Endothelial cell of umbilical vein (primary cell): ENCODE measurements around the gene CYP8B1. TPM values are rescaled to one million over a fixed set of nuclear protein-coding genes. Genes with fewer than 3 reads are reported as not detected.

ENCODE experiments used
- BruUV-seq: library from RNA; stranded (reverse); fragments of 400-500 nt; replicated peaks from 2 replicates; lab custom pipeline; 2021; lab: Mats Ljungman, UMichigan
- CTCF ChIA-PET: fragments of 300-600, 350-600 bp; sonication (Branson Sonifier 250); formaldehyde crosslinking; loops from one replicate; lab custom pipeline; 2021; ENCODE audit warnings: antibody characterized with exemption, inconsistent platforms; lab: Charles Lee
- POLR2A ChIA-PET: fragments of 300-600, 350-600 bp; sonication (Branson Sonifier 250); formaldehyde crosslinking; loops from one replicate; lab custom pipeline; 2021; ENCODE audit warnings: antibody characterized with exemption, inconsistent platforms; lab: Charles Lee
- DNase-seq: peaks from one replicate; pipeline ENCODE4 v3.0.0-alpha.2; 2011; ENCODE audit warnings: low read depth, low spot score
- FAIRE-seq: peaks from 2 replicates; lab custom pipeline; 2011; peaks lifted over from hg19 to GRCh38; lab: Jason Lieb, UNC
- H2AFZ ChIP-seq: 2 replicates; pipeline ENCODE4 v1.6.0; 2012; ENCODE audit warnings: low read depth, low read length, control low read depth, inconsistent platforms
- H3K27ac ChIP-seq: 2 replicates; pipeline ENCODE4 v1.5.1; 2011; ENCODE audit warnings: low read depth, mild to moderate bottlenecking, control low read depth, low read length, moderate library complexity; ENCODE audit not compliant: insufficient read depth
- H3K27me3 ChIP-seq, 2 experiments: 2 replicates each; pipeline versions ENCODE4 v1.6.0 to v1.6.1; 2011; ENCODE audit warnings: low read length in 2 of 2, mixed read lengths in 1 of 2; ENCODE audit not compliant: control insufficient read depth in 2 of 2, insufficient read depth in 2 of 2
- H3K36me3 ChIP-seq, 2 experiments: 2 replicates in 1 of 2; 3 replicates in 1 of 2; pipeline ENCODE4 v1.5.1; 2011; ENCODE audit warnings: low read length in 2 of 2, mild to moderate bottlenecking in 1 of 2, moderate library complexity in 1 of 2; ENCODE audit not compliant: control insufficient read depth in 2 of 2, insufficient read depth in 2 of 2; ENCODE audit errors: extremely low read depth in 1 of 2
- H3K4me1 ChIP-seq: 3 replicates; pipeline ENCODE4 v1.5.1; 2011; ENCODE audit warnings: mild to moderate bottlenecking, low read length; ENCODE audit not compliant: control insufficient read depth, insufficient read depth; ENCODE audit errors: extremely low read depth
- H3K4me2 ChIP-seq: 2 replicates; pipeline ENCODE4 v1.6.1; 2011; ENCODE audit warnings: low read length, control low read depth, mixed read lengths; ENCODE audit not compliant: insufficient read depth
- H3K4me3 ChIP-seq, 3 experiments: fragments of 200-600 bp in 1 of 3; sonication (generic), shearing (Covaris generic) in 1 of 3; replicated peaks in 1 of 3; 2 replicates each; pipeline ENCODE4 v1.5.1; 2011 to 2016; ENCODE audit warnings: control low read depth in 3 of 3, low read length in 3 of 3, mild to moderate bottlenecking in 2 of 3, inconsistent platforms in 1 of 3, low read depth in 1 of 3, moderate library complexity in 1 of 3; ENCODE audit not compliant: insufficient read depth in 1 of 3
- H3K79me2 ChIP-seq: 2 replicates; pipeline ENCODE4 v1.6.0; 2012; ENCODE audit warnings: low read length, inconsistent platforms; ENCODE audit not compliant: control insufficient read depth, insufficient read depth
- H3K9ac ChIP-seq: replicated peaks from 2 replicates; pipeline ENCODE3; 2011; ENCODE audit warnings: low read length, control low read depth; ENCODE audit not compliant: insufficient read depth; ENCODE audit errors: extremely low read depth
- H3K9me1 ChIP-seq: replicated peaks from 3 replicates; pipeline ENCODE4 v1.6.0; 2011; ENCODE audit warnings: mild to moderate bottlenecking, low read length; ENCODE audit not compliant: control insufficient read depth, insufficient read depth; ENCODE audit errors: extremely low read depth
- H3K9me3 ChIP-seq: replicated peaks from 2 replicates; pipeline ENCODE4 v1.5.1; 2012; ENCODE audit warnings: low read length, inconsistent platforms; ENCODE audit not compliant: control insufficient read depth, insufficient read depth
- H4K20me1 ChIP-seq: replicated peaks from 2 replicates; pipeline ENCODE3; 2011; ENCODE audit warnings: mild to moderate bottlenecking, low read length; ENCODE audit not compliant: control insufficient read depth, insufficient read depth; ENCODE audit errors: extremely low read depth
- EZH2 ChIP-seq: IDR thresholded peaks from 2 replicates; pipeline ENCODE4 v1.6.1; 2012; ENCODE audit warnings: borderline replicate concordance, low read depth, mild to moderate bottlenecking, moderate library complexity, low read length, inconsistent platforms; ENCODE audit not compliant: severe bottlenecking
- FOS ChIP-seq: IDR thresholded peaks from 2 replicates; pipeline ENCODE4 v1.6.1; 2011; ENCODE audit warnings: mild to moderate bottlenecking, low read length, moderate library complexity, borderline replicate concordance; ENCODE audit not compliant: insufficient read depth
- GATA2 ChIP-seq: IDR thresholded peaks from 2 replicates; pipeline ENCODE4 v1.7.0; 2011; ENCODE audit warnings: low read depth, mild to moderate bottlenecking, moderate library complexity, mixed read lengths, low read length; ENCODE audit not compliant: insufficient read length, insufficient read depth
- JUN ChIP-seq: IDR thresholded peaks from 2 replicates; pipeline ENCODE4 v1.6.1; 2011; ENCODE audit warnings: borderline replicate concordance, low read depth; ENCODE audit not compliant: insufficient read length, insufficient read depth
- MYC ChIP-seq: IDR thresholded peaks from one replicate; pipeline ENCODE4 v1.6.1; 2011; ENCODE audit warnings: mild to moderate bottlenecking, low read depth, low read length
- POLR2A ChIP-seq: IDR thresholded peaks from 2 replicates; pipeline ENCODE4 v1.6.1; 2012; ENCODE audit warnings: low read depth, mild to moderate bottlenecking, control low read depth, low read length
- POLR2AphosphoS5 ChIP-seq: IDR thresholded peaks from 2 replicates; pipeline ENCODE4 v1.6.1; 2012; ENCODE audit warnings: low read depth, mild to moderate bottlenecking, control low read depth, low read length, moderate library complexity; ENCODE audit not compliant: insufficient read depth
- dilution Hi-C: fragments of 300-500 bp; cut with MboI; formaldehyde crosslinking; loops from one replicate; pipeline ENCODE4 v1.15.0; 2019; ENCODE audit warnings: low sequenced_read_pairs; ENCODE audit not compliant: extremely low pct_ligation_motif_present
- intact Hi-C: fragments of 100-400 bp; cut with micrococcal nuclease; formaldehyde crosslinking; loops from one replicate; pipeline ENCODE4 v1.10.0; 2022
- polyA plus RNA-seq, 4 experiments: library from polyadenylated mRNA; depleted of rRNA in 3 of 4; stranded (reverse) in 3 of 4; unstranded in 1 of 4; fragments of >200 nt; gene quantifications; 2 replicates each; pipeline versions ENCODE4 v1.2.1 to v1.2.3, GENCODE V29; 2011 to 2012; ENCODE audit warnings: missing spikeins in 1 of 4
- total RNA-seq: library from RNA; stranded (reverse); gene quantifications from 2 replicates; pipeline ENCODE4 v1.2.3, GENCODE V29; 2021
- TF ChIP-seq, protein P1 (sequence below), 2 donors: IDR thresholded peaks; 1 replicate in 1 of 2; 2 replicates in 1 of 2; pipeline ENCODE4 v1.5.1; 2011; ENCODE audit warnings: low read length in 2 of 2, mild to moderate bottlenecking in 2 of 2, moderate library complexity in 2 of 2, control low read depth in 1 of 2, inconsistent platforms in 1 of 2, low read depth in 1 of 2; ENCODE audit not compliant: insufficient read depth in 1 of 2; ENCODE audit errors: extremely low read depth in 1 of 2
- TF ChIP-seq, protein P2 (sequence below): IDR thresholded peaks from 2 replicates; pipeline ENCODE4 v1.6.1; 2011; ENCODE audit not compliant: insufficient read depth, insufficient read length

Gene CYP8B1
- total and polyA plus RNA-seq, 2 donors (not counting 3 experiments of a cell fraction or from before 2014, with no cell fraction given) = not detected

DNA sequence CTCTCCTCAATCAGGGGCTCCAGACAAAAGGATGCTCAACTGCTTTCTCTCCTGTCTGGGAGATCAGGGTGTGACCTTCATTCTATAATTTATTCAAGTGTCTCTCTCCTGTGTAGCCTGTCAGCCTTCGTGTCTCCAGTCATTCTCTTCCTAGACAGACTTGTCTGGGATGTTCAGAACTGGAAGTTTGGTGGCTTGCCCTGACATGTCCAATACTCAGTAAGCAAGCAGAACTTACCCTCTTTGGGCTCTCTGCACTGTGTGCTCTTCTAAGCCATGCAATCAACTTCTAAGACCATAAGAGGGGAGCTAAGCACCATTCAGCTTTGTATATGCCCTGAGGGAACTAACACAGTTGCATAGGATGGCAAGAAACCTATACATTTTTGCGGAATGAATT lies 52.3 kb downstream of the CYP8B1 start:
- Histone ChIP-seq H3K4me2 (no peak overlapping the region), H3K4me1 (no peaks in the 10 kb centered on the region), H3K4me3 (no peak overlapping the region), H3K9ac (no peak overlapping the region), H4K20me1 (no peaks in the 10 kb centered on the region), H3K79me2 (no peaks in the 10 kb centered on the region), H3K9me1 (no peaks in the 10 kb centered on the region), H3K9me3 (no peaks in the 10 kb centered on the region), H3K27ac (no peak overlapping the region), H3K27me3 (peaks cover 6% of the 10 kb centered on the region in 2 experiments), H3K36me3 (no peaks in the 10 kb centered on the region), H2AFZ (no peak overlapping the region)
- dilution Hi-C loops = no loop called here
- ChIA-PET POLR2A (no interaction called here), CTCF (interaction anchor here (0.6 kb wide), 1 partner anchor 210 kb away, joined by 3 read pairs; no protein-coding TSS in a partner anchor)
- no TSS peak for BruUV-seq
- FAIRE-seq = no peak
- intact Hi-C loops = no loop called here
- DNase-seq = no peak
- TF ChIP-seq FOS = no peak
- TF ChIP-seq, protein P1, sequence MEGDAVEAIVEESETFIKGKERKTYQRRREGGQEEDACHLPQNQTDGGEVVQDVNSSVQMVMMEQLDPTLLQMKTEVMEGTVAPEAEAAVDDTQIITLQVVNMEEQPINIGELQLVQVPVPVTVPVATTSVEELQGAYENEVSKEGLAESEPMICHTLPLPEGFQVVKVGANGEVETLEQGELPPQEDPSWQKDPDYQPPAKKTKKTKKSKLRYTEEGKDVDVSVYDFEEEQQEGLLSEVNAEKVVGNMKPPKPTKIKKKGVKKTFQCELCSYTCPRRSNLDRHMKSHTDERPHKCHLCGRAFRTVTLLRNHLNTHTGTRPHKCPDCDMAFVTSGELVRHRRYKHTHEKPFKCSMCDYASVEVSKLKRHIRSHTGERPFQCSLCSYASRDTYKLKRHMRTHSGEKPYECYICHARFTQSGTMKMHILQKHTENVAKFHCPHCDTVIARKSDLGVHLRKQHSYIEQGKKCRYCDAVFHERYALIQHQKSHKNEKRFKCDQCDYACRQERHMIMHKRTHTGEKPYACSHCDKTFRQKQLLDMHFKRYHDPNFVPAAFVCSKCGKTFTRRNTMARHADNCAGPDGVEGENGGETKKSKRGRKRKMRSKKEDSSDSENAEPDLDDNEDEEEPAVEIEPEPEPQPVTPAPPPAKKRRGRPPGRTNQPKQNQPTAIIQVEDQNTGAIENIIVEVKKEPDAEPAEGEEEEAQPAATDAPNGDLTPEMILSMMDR (IDR thresholded peaks at IDR 0.05; ENCODE audit: extremely low read depth in 1 of 2, insufficient read depth in 1 of 2, low read depth in 1 of 2, low read length in 2 of 2) = no peak

DNA sequence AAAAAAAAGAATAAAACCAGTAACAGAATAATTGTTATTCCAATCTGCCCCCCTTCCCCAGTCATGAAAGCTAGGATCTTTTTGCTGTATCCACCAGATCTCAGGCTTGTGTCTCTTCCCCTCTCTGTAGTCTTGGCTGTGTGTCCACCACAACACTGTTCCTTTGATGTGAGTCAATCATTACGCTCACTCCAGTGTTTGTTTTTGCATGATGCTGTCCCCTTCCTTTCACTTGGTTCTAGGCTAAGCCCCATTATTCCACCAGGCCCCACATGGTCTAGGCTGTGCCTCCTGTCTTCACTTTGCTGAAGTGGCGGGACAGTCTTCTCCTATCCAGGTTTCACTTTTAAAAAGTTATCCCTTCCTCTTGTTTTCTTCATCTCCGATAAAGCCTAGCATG lies 52.9 kb downstream of the CYP8B1 start:
- FAIRE-seq = no peak
- POLR2A ChIA-PET = no interaction called here
- Histone ChIP-seq H3K9me3 (no peaks in the 10 kb centered on the region), H3K4me2 (no peak overlapping the region), H3K27me3 (peaks cover 6 to 11% of the 10 kb centered on the region in 2 experiments), H3K9me1 (no peaks in the 10 kb centered on the region), H2AFZ (no peak overlapping the region), H3K36me3 (no peaks in the 10 kb centered on the region), H3K9ac (no peak overlapping the region), H3K27ac (no peak overlapping the region), H3K4me1 (no peaks in the 10 kb centered on the region), H3K4me3 (no peak overlapping the region), H4K20me1 (no peaks in the 10 kb centered on the region), H3K79me2 (no peaks in the 10 kb centered on the region)
- BruUV-seq = no TSS peak
- no peak for DNase-seq
- dilution Hi-C loops = no loop called here
- TF ChIP-seq MYC (no peak), JUN (no peak), POLR2A (no peak), FOS (no peak), GATA2 (no peak), POLR2AphosphoS5 (no peak), EZH2 (no peak)
- TF ChIP-seq, protein P2, sequence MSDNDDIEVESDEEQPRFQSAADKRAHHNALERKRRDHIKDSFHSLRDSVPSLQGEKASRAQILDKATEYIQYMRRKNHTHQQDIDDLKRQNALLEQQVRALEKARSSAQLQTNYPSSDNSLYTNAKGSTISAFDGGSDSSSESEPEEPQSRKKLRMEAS = no peak
- TF ChIP-seq, protein P1 (IDR thresholded peaks at IDR 0.05; ENCODE audit: extremely low read depth in 1 of 2, insufficient read depth in 1 of 2, low read depth in 1 of 2, low read length in 2 of 2) = no peak
- intact Hi-C loops = no loop called here
- CTCF ChIA-PET = interaction anchor here (0.6 to 1.7 kb wide), 4 partner anchors 8 to 209 kb away, joined by 3 to 5 read pairs (median 4); no protein-coding TSS in a partner anchor
